SK-N-SH (cell line): ENCODE measurements around the gene SPATA31C1. TPM values are rescaled to one million over a fixed set of nuclear protein-coding genes. Genes with fewer than 3 reads are reported as not detected.

Experiments used
- CTCF ChIA-PET: fragments of 300-600, 350-600 bp; formaldehyde crosslinking; extraction: SDS; loops from one replicate; lab custom pipeline; 2021; lab: Yijun Ruan, JAX
- POLR2A ChIA-PET: fragments of 350-600 bp; sonication (Branson Sonifier 250); formaldehyde crosslinking; extraction: SDS; loops from one replicate; lab custom pipeline; 2020; ENCODE audit warnings: antibody characterized with exemption, inconsistent platforms; lab: Yijun Ruan, JAX
- DNase-seq: peaks from one replicate; pipeline ENCODE4 v3.0.0; 2012
- H2AFZ ChIP-seq: fragments of 200-600 bp; sonication (generic); 2 replicates; pipeline ENCODE4 v1.8.1; 2016; ENCODE audit warnings: antibody characterized with exemption, mild to moderate bottlenecking, low read depth
- H3F3A ChIP-seq: fragments of 200-600 bp; sonication (generic); replicated peaks from 2 replicates; pipeline ENCODE3; 2016; ENCODE audit warnings: antibody characterized with exemption, mild to moderate bottlenecking; ENCODE audit not compliant: insufficient read depth
- H3K27ac ChIP-seq, 2 experiments: fragments of 200-500 bp in 1 of 2; fragments of 200-600 bp in 1 of 2; sonication (Bioruptor generic) in 1 of 2; sonication (generic), shearing (Covaris generic) in 1 of 2; 2 replicates each; pipeline versions ENCODE4 v1.5.1 to v1.6.1; 2014 to 2016; ENCODE audit warnings: low read depth in 2 of 2, inconsistent platforms in 1 of 2, low read length in 1 of 2, mild to moderate bottlenecking in 1 of 2, mixed read lengths in 1 of 2
- H3K27me3 ChIP-seq: fragments of 200-600 bp; sonication (generic), shearing (Covaris generic); 2 replicates; pipeline ENCODE4 v1.6.1; 2016; ENCODE audit warnings: mixed run types; ENCODE audit not compliant: insufficient read depth
- H3K36me3 ChIP-seq, 2 experiments: fragments of 200-500 bp in 1 of 2; fragments of 200-600 bp in 1 of 2; sonication (Bioruptor generic) in 1 of 2; sonication (generic) in 1 of 2; replicated peaks in 1 of 2; 2 replicates each; pipeline versions ENCODE3 to v1.5.1; 2014 to 2016; ENCODE audit warnings: low read length in 1 of 2, mild to moderate bottlenecking in 1 of 2; ENCODE audit not compliant: insufficient read depth in 2 of 2, control insufficient read depth in 1 of 2
- H3K4me1 ChIP-seq, 2 experiments: fragments of 200-500 bp in 1 of 2; fragments of 200-600 bp in 1 of 2; sonication (Bioruptor generic) in 1 of 2; sonication (generic), shearing (Covaris generic) in 1 of 2; 2 replicates each; pipeline versions ENCODE4 v1.5.1 to v1.6.1; 2014 to 2016; ENCODE audit warnings: low read depth in 1 of 2, low read length in 1 of 2, mixed run types in 1 of 2; ENCODE audit not compliant: insufficient read depth in 2 of 2, control insufficient read depth in 1 of 2
- H3K4me2 ChIP-seq: fragments of 200-600 bp; sonication (generic), shearing (Covaris generic); 2 replicates; pipeline ENCODE4 v1.6.1; 2017; ENCODE audit warnings: mixed run types
- H3K4me3 ChIP-seq, 2 experiments: fragments of 200-500 bp in 1 of 2; fragments of 200-600 bp in 1 of 2; sonication (Bioruptor generic) in 1 of 2; sonication (generic), shearing (Covaris generic) in 1 of 2; 2 replicates each; pipeline versions ENCODE4 v1.5.1 to v1.8.1; 2014 to 2016; ENCODE audit warnings: low read depth in 2 of 2, inconsistent platforms in 1 of 2, low read length in 1 of 2, mild to moderate bottlenecking in 1 of 2, mixed read lengths in 1 of 2, moderate library complexity in 1 of 2
- H3K79me2 ChIP-seq: fragments of 200-600 bp; sonication (generic); 2 replicates; pipeline ENCODE4 v1.8.1; 2017; ENCODE audit warnings: mild to moderate bottlenecking; ENCODE audit not compliant: insufficient read depth
- H3K9ac ChIP-seq: fragments of 200-600 bp; sonication (generic); 2 replicates; pipeline ENCODE4 v1.6.1; 2017; ENCODE audit warnings: mixed run types
- H3K9me2 ChIP-seq: fragments of 200-600 bp; sonication (generic); 2 replicates; pipeline ENCODE4 v1.6.1; 2017; ENCODE audit warnings: mixed run types
- H3K9me3 ChIP-seq: fragments of 200-600 bp; sonication (generic); 2 replicates; pipeline ENCODE4 v1.6.1; 2017; ENCODE audit warnings: mixed run types, mild to moderate bottlenecking, moderate library complexity
- H4K20me1 ChIP-seq: fragments of 200-600 bp; sonication (generic); 2 replicates; pipeline ENCODE4 v1.6.1; 2017; ENCODE audit warnings: mild to moderate bottlenecking, mixed run types; ENCODE audit not compliant: insufficient read depth
- CHD2 ChIP-seq: fragments of 150-350 bp; IDR thresholded peaks from 2 replicates; pipeline ENCODE4 v1.6.1; 2018; ENCODE audit warnings: low read length; ENCODE audit not compliant: partially characterized antibody
- CTCF ChIP-seq: fragments of 200-600 bp; sonication (generic); IDR thresholded peaks from 2 replicates; pipeline ENCODE4 v1.6.1; 2017; ENCODE audit warnings: antibody characterized with exemption, mild to moderate bottlenecking, moderate library complexity
- ELF1 ChIP-seq: IDR thresholded peaks from 2 replicates; pipeline ENCODE4 v1.4.0; 2012
- EP300 ChIP-seq, 2 experiments: IDR thresholded peaks; 2 replicates each; pipeline versions ENCODE4 v1.4.0 to v1.6.1; 2012; ENCODE audit warnings: borderline replicate concordance in 1 of 2, low read depth in 1 of 2, low read length in 1 of 2
- EZH2phosphoT487 ChIP-seq: fragments of 200-600 bp; sonication (generic); IDR thresholded peaks from 2 replicates; pipeline ENCODE4 v1.6.1; 2017; ENCODE audit warnings: low read depth, mixed run types, mild to moderate bottlenecking, antibody characterized with exemption, moderate library complexity, borderline replicate concordance
- GATA2 ChIP-seq: sonication (generic); formaldehyde crosslinking; IDR thresholded peaks from 2 replicates; pipeline ENCODE4 v1.5.0; 2020; ENCODE audit warnings: mild to moderate bottlenecking, missing genetic modification reagents
- IRF3 ChIP-seq: fragments of 150-350 bp; IDR thresholded peaks from 2 replicates; pipeline ENCODE4 v1.6.1; 2016; ENCODE audit warnings: mild to moderate bottlenecking, low read depth, low read length
- JUND ChIP-seq: IDR thresholded peaks from 2 replicates; pipeline ENCODE4 v1.4.0; 2012
- MEF2A ChIP-seq: IDR thresholded peaks from 2 replicates; pipeline ENCODE4 v1.4.0; 2012; ENCODE audit warnings: low read depth, borderline replicate concordance
- MXI1 ChIP-seq: IDR thresholded peaks from 2 replicates; pipeline ENCODE4 v1.6.1; 2012; ENCODE audit warnings: mild to moderate bottlenecking, low read depth, low read length, improper control_type of control experiment
- NRF1 ChIP-seq: IDR thresholded peaks from 2 replicates; pipeline ENCODE4 v1.6.1; 2012; ENCODE audit warnings: low read depth, mild to moderate bottlenecking, low read length
- RAD21 ChIP-seq: IDR thresholded peaks from 2 replicates; pipeline ENCODE4 v1.6.1; 2012; ENCODE audit warnings: mild to moderate bottlenecking, low read length
- REST ChIP-seq: IDR thresholded peaks from 2 replicates; pipeline ENCODE4 v1.6.1; 2012; ENCODE audit warnings: mild to moderate bottlenecking, low read depth, low read length, moderate library complexity
- RFX5 ChIP-seq: IDR thresholded peaks from 2 replicates; pipeline ENCODE4 v1.6.1; 2012; ENCODE audit warnings: mild to moderate bottlenecking, improper control_type of control experiment, low read length
- TAF1 ChIP-seq: IDR thresholded peaks from 2 replicates; pipeline ENCODE4 v1.6.1; 2012; ENCODE audit warnings: low read depth, mild to moderate bottlenecking, low read length, moderate library complexity, borderline replicate concordance
- TCF12 ChIP-seq: IDR thresholded peaks from 2 replicates; pipeline ENCODE4 v1.4.0; 2012
- TEAD4 ChIP-seq: IDR thresholded peaks from 2 replicates; pipeline ENCODE4 v1.4.0; 2012; ENCODE audit warnings: mild to moderate bottlenecking, borderline replicate concordance; ENCODE audit not compliant: insufficient read depth
- YY1 ChIP-seq: IDR thresholded peaks from 2 replicates; pipeline ENCODE4 v1.4.0; 2012; ENCODE audit warnings: low read depth, mild to moderate bottlenecking
- ZBTB33 ChIP-seq: IDR thresholded peaks from 2 replicates; pipeline ENCODE4 v1.4.0; 2012; ENCODE audit warnings: low read depth, borderline replicate concordance
- WGBS: methylation state at CpG from one replicate; pipeline ENCODE4 v1.1.6; 2017; ENCODE audit warnings: low lambda C conversion rate; 5-methylcytosine and 5-hydroxymethylcytosine counted together
- polyA plus RNA-seq, 3 experiments: library from polyadenylated mRNA; depleted of rRNA; stranded (reverse); fragments of >200 nt; gene quantifications; 2 replicates each; pipeline ENCODE4 v1.2.3, GENCODE V29; 2012

SPATA31C1 gene
- polyA plus RNA-seq, 1 of the 3 experiments (the other 2 are of a cell fraction): not detected

- Histone ChIP-seq H4K20me1 (no peaks in the 10 kb centered on the region), H3K4me2 (no peak overlapping the region), H3K9me3 (no peaks in the 10 kb centered on the region), H3K79me2 (no peaks in the 10 kb centered on the region), H3K27me3 (no peaks in the 10 kb centered on the region), H3K4me1 (peaks cover 0 to 2% of the 10 kb centered on the region in 2 experiments; a peak in 1 of 4 replicates), H3K36me3 (no peaks in the 10 kb centered on the region), H3K9me2 (no peaks in the 10 kb centered on the region), H3K27ac (no peak overlapping the region), H3F3A (no peaks in the 10 kb centered on the region), H3K9ac (no peak overlapping the region), H2AFZ (no peak overlapping the region), H3K4me3 (no peak overlapping the region)
- ChIA-PET POLR2A (no interaction called here), CTCF (no interaction called here)
- DNase-seq: no peak
- TF ChIP-seq IRF3: no peak
- no peak for TF ChIP-seq TCF12
- no peak for TF ChIP-seq TEAD4
- TF ChIP-seq NRF1: no peak
- TF ChIP-seq YY1: no peak
- TF ChIP-seq TAF1: no peak
- TF ChIP-seq MXI1: no peak
- no peak for TF ChIP-seq CTCF
- TF ChIP-seq EP300 (IDR thresholded peaks at IDR 0.05; ENCODE audit: borderline replicate concordance in 1 of 2, low read depth in 1 of 2, low read length in 1 of 2): no peak
- TF ChIP-seq GATA2: no peak
- no peak for TF ChIP-seq ZBTB33
- no peak for TF ChIP-seq EZH2phosphoT487
- no peak for TF ChIP-seq MEF2A
- no peak for TF ChIP-seq ELF1
- TF ChIP-seq RFX5: no peak
- TF ChIP-seq JUND: no peak
- no peak for TF ChIP-seq REST
- TF ChIP-seq CHD2: no peak
- no peak for TF ChIP-seq RAD21
- 74% methylated on average over 8 of the region's 13 CpGs for WGBS
Measured at GRCh38 chr9:87887661-87888480, 29.9 kb upstream of the SPATA31C1 start.
